Suprapubic skin (tissue), 4 donors: Measurements from ENCODE around the gene PTPRA.
"Not testable (repeated sequence)": the region's sequence is repeated elsewhere in the genome, so short reads cannot be mapped to it uniquely, and the experiment has no call there.

Experiments
- POLR2A ChIP-seq, 2 donors: fragments of 450-650 bp; IDR thresholded peaks; one replicate each; pipeline ENCODE4 v1.6.1; 2017; ENCODE audit warnings: antibody characterized with exemption in 2 of 2, mild to moderate bottlenecking in 2 of 2, moderate library complexity in 2 of 2
- POLR2AphosphoS5 ChIP-seq, 3 donors: sonication (generic); formaldehyde crosslinking; IDR thresholded peaks; one replicate each; pipeline ENCODE4 v1.6.1; 2017; ENCODE audit warnings: antibody characterized with exemption in 3 of 3
- TF ChIP-seq, protein P1 (sequence below), 2 donors: fragments of 200-600 bp in 1 of 2; fragments of 450-650 bp in 1 of 2; sonication (generic) in 1 of 2; IDR thresholded peaks; one replicate each; pipeline ENCODE4 v1.5.1; 2016 to 2019; ENCODE audit warnings: antibody characterized with exemption in 2 of 2, mild to moderate bottlenecking in 1 of 2, moderate library complexity in 1 of 2

DNA sequence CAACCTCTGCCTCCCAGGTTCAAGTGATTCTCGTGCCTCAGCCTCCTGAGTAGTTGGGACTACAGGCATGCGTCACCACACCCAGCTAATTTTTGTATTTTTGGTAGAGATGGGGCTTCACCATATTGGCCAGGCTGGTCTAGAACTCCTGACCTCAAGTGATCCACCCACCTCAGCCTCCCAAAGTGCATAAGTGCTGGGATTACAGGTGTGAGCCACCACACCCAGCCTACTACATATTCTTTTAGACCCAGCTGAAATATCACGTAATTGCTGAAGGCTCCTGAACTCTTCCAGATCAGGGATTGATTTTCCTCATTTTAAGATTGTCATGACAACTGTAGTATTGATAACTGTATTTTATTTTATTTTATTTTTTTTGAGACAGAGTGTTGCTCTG, 21.9 kb downstream of the PTPRA start:
- TF ChIP-seq, protein P1, sequence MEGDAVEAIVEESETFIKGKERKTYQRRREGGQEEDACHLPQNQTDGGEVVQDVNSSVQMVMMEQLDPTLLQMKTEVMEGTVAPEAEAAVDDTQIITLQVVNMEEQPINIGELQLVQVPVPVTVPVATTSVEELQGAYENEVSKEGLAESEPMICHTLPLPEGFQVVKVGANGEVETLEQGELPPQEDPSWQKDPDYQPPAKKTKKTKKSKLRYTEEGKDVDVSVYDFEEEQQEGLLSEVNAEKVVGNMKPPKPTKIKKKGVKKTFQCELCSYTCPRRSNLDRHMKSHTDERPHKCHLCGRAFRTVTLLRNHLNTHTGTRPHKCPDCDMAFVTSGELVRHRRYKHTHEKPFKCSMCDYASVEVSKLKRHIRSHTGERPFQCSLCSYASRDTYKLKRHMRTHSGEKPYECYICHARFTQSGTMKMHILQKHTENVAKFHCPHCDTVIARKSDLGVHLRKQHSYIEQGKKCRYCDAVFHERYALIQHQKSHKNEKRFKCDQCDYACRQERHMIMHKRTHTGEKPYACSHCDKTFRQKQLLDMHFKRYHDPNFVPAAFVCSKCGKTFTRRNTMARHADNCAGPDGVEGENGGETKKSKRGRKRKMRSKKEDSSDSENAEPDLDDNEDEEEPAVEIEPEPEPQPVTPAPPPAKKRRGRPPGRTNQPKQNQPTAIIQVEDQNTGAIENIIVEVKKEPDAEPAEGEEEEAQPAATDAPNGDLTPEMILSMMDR (IDR thresholded peaks at IDR 0.05), result not testable (repeated sequence)
- TF ChIP-seq POLR2A, POLR2AphosphoS5 (IDR thresholded peaks at IDR 0.05): not testable (repeated sequence)
